Nephron progenitor cell (in vitro differentiated cells): Measurements from ENCODE around the gene TSKS.
A peak's percentile ranks its signal among the peaks of the same experiment; 100 is the strongest.

Experiments used
- DNase-seq: peaks from one replicate; pipeline ENCODE4 v3.0.0; 2021
- H3K27ac Mint-ChIP-seq: 2 replicates; pipeline ENCODE4 v1.8.0; 2021; ENCODE audit warnings: mild to moderate bottlenecking, moderate library complexity, mixed read lengths
- H3K27me3 Mint-ChIP-seq: 2 replicates; pipeline ENCODE4 v1.8.0; 2021; ENCODE audit warnings: mild to moderate bottlenecking, low read depth, mixed read lengths; ENCODE audit not compliant: poor library complexity
- H3K36me3 Mint-ChIP-seq: 2 replicates; pipeline ENCODE4 v1.8.0; 2021; ENCODE audit warnings: low read depth, mixed read lengths
- H3K4me1 Mint-ChIP-seq: 2 replicates; pipeline ENCODE4 v1.8.0; 2021; ENCODE audit warnings: mixed read lengths
- H3K4me3 Mint-ChIP-seq: 2 replicates; pipeline ENCODE4 v1.8.0; 2021; ENCODE audit warnings: mild to moderate bottlenecking, moderate library complexity, mixed read lengths
- H3K9me3 Mint-ChIP-seq: 2 replicates; pipeline ENCODE4 v1.8.0; 2021; ENCODE audit warnings: mild to moderate bottlenecking, moderate library complexity, mixed read lengths
- CTCF ChIP-seq: fragments of 200-600 bp; sonication (generic); IDR thresholded peaks from 2 replicates; pipeline ENCODE4 v1.5.0; 2021; ENCODE audit warnings: antibody characterized with exemption

Gene TSKS

GRCh38 chr19:49791776-49792445 lies 28.8 kb upstream of the TSKS start:
- no peak for TF ChIP-seq CTCF
- H3K4me1 Mint-ChIP-seq: peaks cover 29% of the 10 kb centered on the region
- peaks cover 2% of the 10 kb centered on the region for H3K27me3 Mint-ChIP-seq
- H3K9me3 Mint-ChIP-seq: peaks cover 5% of the 10 kb centered on the region
- no peak for DNase-seq
- H3K4me3 Mint-ChIP-seq: no peak overlapping the region
- peaks cover 53% of the 10 kb centered on the region for H3K36me3 Mint-ChIP-seq
- H3K27ac Mint-ChIP-seq: no peak overlapping the region

GRCh38 chr19:49790866-49791265 lies 27.8 kb upstream of the TSKS start:
- peaks cover 55% of the 10 kb centered on the region for H3K36me3 Mint-ChIP-seq
- TF ChIP-seq CTCF: no peak
- peak overlapping the region; percentile 83 for H3K27ac Mint-ChIP-seq
- H3K4me3 Mint-ChIP-seq: no peak overlapping the region
- peaks cover 39% of the 10 kb centered on the region for H3K4me1 Mint-ChIP-seq
- H3K9me3 Mint-ChIP-seq: peaks cover 5% of the 10 kb centered on the region
- H3K27me3 Mint-ChIP-seq: peaks cover 2% of the 10 kb centered on the region
- no peak for DNase-seq

GRCh38 chr19:49788857-49789256 lies 25.8 kb upstream of the TSKS start:
- Mint-ChIP-seq H3K4me1 (peaks cover 51% of the 10 kb centered on the region), H3K27ac (peak overlapping the region; percentile 88), H3K9me3 (peaks cover 5% of the 10 kb centered on the region), H3K4me3 (no peak overlapping the region), H3K27me3 (peaks cover 2% of the 10 kb centered on the region), H3K36me3 (peaks cover 58% of the 10 kb centered on the region)
- no peak for DNase-seq
- no peak for TF ChIP-seq CTCF

GRCh38 chr19:49787746-49788145 lies 24.6 kb upstream of the TSKS start:
- Mint-ChIP-seq H3K36me3 (peaks cover 69% of the 10 kb centered on the region), H3K27ac (no peak overlapping the region), H3K4me1 (peaks cover 51% of the 10 kb centered on the region), H3K9me3 (peaks cover 5% of the 10 kb centered on the region), H3K27me3 (peaks cover 2% of the 10 kb centered on the region), H3K4me3 (no peak overlapping the region)
- TF ChIP-seq CTCF: no peak
- no peak for DNase-seq

GRCh38 chr19:49786376-49786820 lies 23.3 kb upstream of the TSKS start:
- DNase-seq: no peak
- peaks cover 70% of the 10 kb centered on the region for H3K36me3 Mint-ChIP-seq

More at GRCh38 chr19:49786376-49786820, 23.3 kb upstream of the TSKS start:
- no peak for TF ChIP-seq CTCF
- Mint-ChIP-seq H3K27me3 (peaks cover 5% of the 10 kb centered on the region), H3K27ac (peak overlapping the region; percentile 99), H3K4me1 (peaks cover 51% of the 10 kb centered on the region), H3K9me3 (peaks cover 5% of the 10 kb centered on the region), H3K4me3 (peak overlapping the region; percentile 6)
